Fibroblast of the aortic adventitia (primary cell): ENCODE data around the gene KMT5C. TPM values are rescaled to one million over a fixed set of nuclear protein-coding genes. Genes with fewer than 3 reads are reported as not detected.

Source experiments
- DNase-seq: peaks from one replicate; pipeline ENCODE4 v3.0.0-alpha.2; 2010; ENCODE audit warnings: low read depth
- H3K4me3 ChIP-seq: 2 replicates; pipeline ENCODE4 v1.5.1; 2011; ENCODE audit warnings: low read depth, mild to moderate bottlenecking, control low read depth, low read length, moderate library complexity
- total RNA-seq: library from RNA; depleted of rRNA; stranded (reverse); fragments of >200 nt; gene quantifications from 2 replicates; pipeline ENCODE4 v1.2.3, GENCODE V29; 2012; ENCODE audit warnings: low replicate concordance
- TF ChIP-seq, protein P1 (sequence below): IDR thresholded peaks from 2 replicates; pipeline ENCODE4 v1.5.1; 2011; ENCODE audit warnings: mild to moderate bottlenecking, low read length, control low read depth, inconsistent platforms; ENCODE audit not compliant: insufficient read depth

Gene KMT5C
- total RNA-seq, 1 donor: 6.7 TPM

- no peak for DNase-seq
- TF ChIP-seq, protein P1, sequence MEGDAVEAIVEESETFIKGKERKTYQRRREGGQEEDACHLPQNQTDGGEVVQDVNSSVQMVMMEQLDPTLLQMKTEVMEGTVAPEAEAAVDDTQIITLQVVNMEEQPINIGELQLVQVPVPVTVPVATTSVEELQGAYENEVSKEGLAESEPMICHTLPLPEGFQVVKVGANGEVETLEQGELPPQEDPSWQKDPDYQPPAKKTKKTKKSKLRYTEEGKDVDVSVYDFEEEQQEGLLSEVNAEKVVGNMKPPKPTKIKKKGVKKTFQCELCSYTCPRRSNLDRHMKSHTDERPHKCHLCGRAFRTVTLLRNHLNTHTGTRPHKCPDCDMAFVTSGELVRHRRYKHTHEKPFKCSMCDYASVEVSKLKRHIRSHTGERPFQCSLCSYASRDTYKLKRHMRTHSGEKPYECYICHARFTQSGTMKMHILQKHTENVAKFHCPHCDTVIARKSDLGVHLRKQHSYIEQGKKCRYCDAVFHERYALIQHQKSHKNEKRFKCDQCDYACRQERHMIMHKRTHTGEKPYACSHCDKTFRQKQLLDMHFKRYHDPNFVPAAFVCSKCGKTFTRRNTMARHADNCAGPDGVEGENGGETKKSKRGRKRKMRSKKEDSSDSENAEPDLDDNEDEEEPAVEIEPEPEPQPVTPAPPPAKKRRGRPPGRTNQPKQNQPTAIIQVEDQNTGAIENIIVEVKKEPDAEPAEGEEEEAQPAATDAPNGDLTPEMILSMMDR: no peak
- H3K4me3 ChIP-seq: no peak overlapping the region
These were observed 53.4 kb downstream of the KMT5C start for GRCh38 chr19:55392820-55393761.

Other genes with a start within 250 kb of the KMT5C start
- gene PPP1R12C, start 222.2 kb upstream of the KMT5C start, total RNA-seq: 46.3 and 75.2 TPM in 2 replicates
- gene TNNT1, start 190.7 kb upstream of the KMT5C start, total RNA-seq: 1.1 and 4.3 TPM in 2 replicates
- not detected in 2 replicates for gene TNNI3, start 182.1 kb upstream of the KMT5C start, total RNA-seq
- 0.33 and 1.5 TPM in 2 replicates for gene DNAAF3, start 173.3 kb upstream of the KMT5C start, total RNA-seq
- gene SYT5, start 159.6 kb upstream of the KMT5C start, total RNA-seq: 0.45 TPM in 1 of 2 replicates, not detected in the other
- gene PTPRH, start 130.4 kb upstream of the KMT5C start, total RNA-seq: 6.5 and 7.8 TPM in 2 replicates
- 1.7 and 1.8 TPM in 2 replicates for gene TMEM86B, start 111.1 kb upstream of the KMT5C start, total RNA-seq
- gene PPP6R1, start 80.9 kb upstream of the KMT5C start, total RNA-seq: 39.0 and 41.5 TPM in 2 replicates
- 29.1 and 48.3 TPM in 2 replicates for gene HSPBP1, start 59.8 kb upstream of the KMT5C start, total RNA-seq
- 5.2 and 9.0 TPM in 2 replicates for gene BRSK1, start 55.9 kb upstream of the KMT5C start, total RNA-seq
- gene TMEM150B, start 14.5 kb upstream of the KMT5C start, total RNA-seq: not detected in 2 replicates
- gene COX6B2, start 14.8 kb downstream of the KMT5C start, total RNA-seq: not detected in 2 replicates
- gene GARIN5B, start 23.4 kb downstream of the KMT5C start, total RNA-seq: not detected in 2 replicates
- gene IL11, start 30.6 kb downstream of the KMT5C start, total RNA-seq: 1.6 and 2.2 TPM in 2 replicates
- not detected in 2 replicates for gene TMEM190, start 37.0 kb downstream of the KMT5C start, total RNA-seq
- not detected in 2 replicates for gene TMEM238, start 44.4 kb downstream of the KMT5C start, total RNA-seq
- gene RPL28, start 46.1 kb downstream of the KMT5C start, total RNA-seq: 88.6 and 829 TPM in 2 replicates
- gene UBE2S, start 67.9 kb downstream of the KMT5C start, total RNA-seq: 22.6 and 65.4 TPM in 2 replicates
- gene SHISA7, start 103.4 kb downstream of the KMT5C start, total RNA-seq: not detected in 2 replicates
- 24.4 and 41.3 TPM in 2 replicates for gene ISOC2, start 121.8 kb downstream of the KMT5C start, total RNA-seq
- not detected in 2 replicates for gene C19orf85, start 124.9 kb downstream of the KMT5C start, total RNA-seq
- gene ZNF628, start 136.7 kb downstream of the KMT5C start, total RNA-seq: 0.33 and 3.8 TPM in 2 replicates
- gene NAT14, start 145.3 kb downstream of the KMT5C start, total RNA-seq: 8.3 and 17.5 TPM in 2 replicates
- 10.7 and 18.7 TPM in 2 replicates for gene SSC5D, start 148.6 kb downstream of the KMT5C start, total RNA-seq
- gene SBK2, start 197.3 kb downstream of the KMT5C start, total RNA-seq: not detected in 2 replicates
- 0.25 TPM in 1 of 2 replicates, not detected in the other for gene SBK3, start 205.7 kb downstream of the KMT5C start, total RNA-seq
- 4.4 and 7.9 TPM in 2 replicates for gene ZNF579, start 241.0 kb downstream of the KMT5C start, total RNA-seq